Daoy (cell line): ENCODE results near the gene GDPD4. TPM values are rescaled to one million over a fixed set of nuclear protein-coding genes. Genes with fewer than 3 reads are reported as not detected.

Experiments used
- DNase-seq: peaks from one replicate; pipeline ENCODE4 v3.0.0-alpha.2; 2015; ENCODE audit warnings: low read depth
- total RNA-seq: library from RNA; depleted of rRNA; stranded (reverse); fragments of >200 nt; shearing (Covaris generic); gene quantifications from 2 replicates; pipeline ENCODE4 v1.2.3, GENCODE V29; 2014

GDPD4 gene
- total RNA-seq, 1 experiment from 2014 or later, result not detected

- peak; percentile 90 for DNase-seq
Measured at GRCh38 chr11:77191823-77192495, 109.5 kb downstream of the GDPD4 start.

GRCh38 chr11:77191429-77191822, 110.1 kb downstream of the GDPD4 start:
- peak; percentile 46 for DNase-seq

GRCh38 chr11:77190331-77191075, 111.0 kb downstream of the GDPD4 start:
- DNase-seq, result no peak

GRCh38 chr11:77189588-77190210, 111.8 kb downstream of the GDPD4 start:
- DNase-seq, result no peak

GRCh38 chr11:77188633-77189491, 112.6 kb downstream of the GDPD4 start:
- DNase-seq, result no peak

GRCh38 chr11:77187776-77188632, 113.5 kb downstream of the GDPD4 start:
- DNase-seq, result peak; percentile 78

- DNase-seq, result no peak
Measured at GRCh38 chr11:77187111-77187750, 114.3 kb downstream of the GDPD4 start.

GRCh38 chr11:77186302-77186701, 115.2 kb downstream of the GDPD4 start:
- no peak for DNase-seq

GRCh38 chr11:77184136-77184860, 117.2 kb downstream of the GDPD4 start:
- DNase-seq, result no peak

GRCh38 chr11:77183431-77183984, 118.0 kb downstream of the GDPD4 start:
- no peak for DNase-seq

- DNase-seq, result no peak
Measured at GRCh38 chr11:77182542-77183430, 118.7 kb downstream of the GDPD4 start.

GRCh38 chr11:77181799-77182541, 119.5 kb downstream of the GDPD4 start:
- DNase-seq, result no peak

- DNase-seq, result no peak
Measured at GRCh38 chr11:77181226-77181625, 120.3 kb downstream of the GDPD4 start.

GRCh38 chr11:77180346-77180745, 121.1 kb downstream of the GDPD4 start:
- no peak for DNase-seq

GRCh38 chr11:77179681-77180080, 121.8 kb downstream of the GDPD4 start:
- no peak for DNase-seq

GRCh38 chr11:77179048-77179447, 122.4 kb downstream of the GDPD4 start:
- DNase-seq, result no peak

GRCh38 chr11:77178150-77178549, 123.3 kb downstream of the GDPD4 start:
- DNase-seq, result no peak

- no peak for DNase-seq
Measured at GRCh38 chr11:77176996-77177395, 124.5 kb downstream of the GDPD4 start.
